Measurements from ENCODE around the gene MYO3A. TPM values are rescaled to one million over a fixed set of nuclear protein-coding genes. Genes with fewer than 3 reads are reported as not detected.

The MYO3A gene
- total RNA-seq, 1 experiment from 2014 or later, result not detected

DNA sequence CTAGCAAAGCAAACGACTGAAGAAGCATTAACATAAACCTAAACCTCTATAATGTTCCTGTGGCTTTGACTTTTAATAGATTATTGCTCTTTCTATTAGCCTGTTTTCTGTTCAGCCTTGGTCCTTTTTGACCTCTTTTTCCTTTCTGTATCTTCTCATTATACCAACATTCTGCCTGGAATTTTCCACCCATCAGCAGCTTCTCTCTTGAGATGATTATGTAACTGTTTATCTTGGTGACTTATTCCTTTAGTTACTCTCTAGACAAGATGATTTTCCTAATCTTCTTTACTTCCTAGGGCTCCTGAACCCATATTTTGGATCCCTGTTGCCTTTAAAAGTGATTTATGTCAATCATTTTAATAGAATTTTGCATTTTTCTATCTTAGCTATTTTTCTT lies 81.1 kb downstream of the MYO3A start:
- CTCF ChIA-PET, result no interaction called here
- H3K36me3 ChIP-seq (ENCODE audit: control insufficient read depth in 1 of 2, insufficient read depth in 2 of 2, low read length in 2 of 2), result no peaks in the 10 kb centered on the region
- no peak for DNase-seq (ENCODE audit: low read depth, low spot score)
- H3K27me3 ChIP-seq (ENCODE audit: insufficient read depth, low read length), result no peaks in the 10 kb centered on the region; the same call in none of the 2 replicates
- H3K4me2 ChIP-seq (ENCODE audit: low read length), result no peak overlapping the region
- H3K4me3 ChIP-seq (replicated peaks in 1 of 2; ENCODE audit: low read depth in 1 of 2, low read length in 2 of 2), result no peak overlapping the region
- H3K27ac ChIP-seq (ENCODE audit: low read depth, low read length), result no peak overlapping the region
- RAD21 ChIA-PET (ENCODE audit: low non-redundant PET in 1 of 2, low total read pairs in 2 of 2, uncharacterized antibody in 2 of 2, unreplicated experiment in 2 of 2), result no interaction called here
- no peaks in the 10 kb centered on the region for H4K20me1 ChIP-seq (ENCODE audit: insufficient read depth)
- POLR2A ChIA-PET, result no interaction called here
- TF ChIP-seq EZH2phosphoT487 (IDR thresholded peaks at IDR 0.05; ENCODE audit: borderline replicate concordance) (no peak), YY1 (IDR thresholded peaks at IDR 0.05; ENCODE audit: extremely low read depth, insufficient replicate concordance, low read depth, low read length) (no peak), ZBTB33 (IDR thresholded peaks at IDR 0.05; ENCODE audit: extremely low read depth, insufficient replicate concordance, low read length) (no peak), CBX3 (IDR thresholded peaks at IDR 0.05; ENCODE audit: low read depth) (no peak)
- TF ChIP-seq, protein P1, sequence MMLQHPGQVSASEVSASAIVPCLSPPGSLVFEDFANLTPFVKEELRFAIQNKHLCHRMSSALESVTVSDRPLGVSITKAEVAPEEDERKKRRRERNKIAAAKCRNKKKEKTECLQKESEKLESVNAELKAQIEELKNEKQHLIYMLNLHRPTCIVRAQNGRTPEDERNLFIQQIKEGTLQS (IDR thresholded peaks at IDR 0.05), result no peak
- no peaks in the 10 kb centered on the region for H3K9me3 ChIP-seq (ENCODE audit: control insufficient read depth in 1 of 2, insufficient read depth in 1 of 2, low read depth in 1 of 2, low read length in 2 of 2)
- no peaks in the 10 kb centered on the region for H3K79me2 ChIP-seq (ENCODE audit: insufficient read depth, low read length)
- no peak overlapping the region for H2AFZ ChIP-seq (ENCODE audit: low read depth, low read length, poor library complexity, severe bottlenecking)
- no peaks in the 10 kb centered on the region for H3K9me2 ChIP-seq (ENCODE audit: insufficient read depth)
- intact Hi-C loops (cut with micrococcal nuclease), result no loop called here
- ATAC-seq, result no peak
- H3K4me1 ChIP-seq (ENCODE audit: control insufficient read depth in 1 of 2, insufficient read depth in 2 of 2, low read length in 2 of 2), result no peaks in the 10 kb centered on the region
- no peak overlapping the region for H3K9ac ChIP-seq (ENCODE audit: low read length)
- BruUV-seq (replicated peaks), result no TSS peak

DNA sequence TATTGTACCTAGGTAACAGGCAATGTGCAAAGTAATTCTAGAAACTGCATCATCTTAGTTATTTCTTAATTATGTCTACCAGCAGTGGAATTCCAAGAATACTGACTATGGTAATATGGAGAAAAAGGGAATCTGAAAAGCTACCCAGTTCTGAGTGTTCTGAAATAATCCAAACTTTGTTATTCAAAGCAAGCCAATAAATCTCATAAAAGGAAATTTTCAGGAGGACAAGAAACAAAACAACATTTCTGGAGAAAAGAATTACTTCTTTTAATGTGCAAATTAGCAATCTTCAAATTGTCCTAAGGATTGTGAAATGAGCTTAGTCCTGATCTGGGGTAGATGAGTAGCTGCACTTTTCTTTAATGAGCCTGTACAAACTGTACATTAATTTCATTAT lies 88.8 kb downstream of the MYO3A start:
- H3K27me3 ChIP-seq (ENCODE audit: insufficient read depth, low read length), result peaks cover 12% of the 10 kb centered on the region; the same call in 1 of the 2 replicates
- H3K4me1 ChIP-seq (ENCODE audit: control insufficient read depth in 1 of 2, insufficient read depth in 2 of 2, low read length in 2 of 2), result no peaks in the 10 kb centered on the region
- ChIA-PET POLR2A (no interaction called here), RAD21 (ENCODE audit: low non-redundant PET in 1 of 2, low total read pairs in 2 of 2, uncharacterized antibody in 2 of 2, unreplicated experiment in 2 of 2) (no interaction called here), CTCF (no interaction called here)
- no peak overlapping the region for H3K27ac ChIP-seq (ENCODE audit: low read depth, low read length)
- H3K36me3 ChIP-seq (ENCODE audit: control insufficient read depth in 1 of 2, insufficient read depth in 2 of 2, low read length in 2 of 2), result no peaks in the 10 kb centered on the region
- H3K9me3 ChIP-seq (ENCODE audit: control insufficient read depth in 1 of 2, insufficient read depth in 1 of 2, low read depth in 1 of 2, low read length in 2 of 2), result no peaks in the 10 kb centered on the region
- H4K20me1 ChIP-seq (ENCODE audit: insufficient read depth), result no peaks in the 10 kb centered on the region
- H3K79me2 ChIP-seq (ENCODE audit: insufficient read depth, low read length), result no peaks in the 10 kb centered on the region
- no TSS peak for BruUV-seq (replicated peaks)
- intact Hi-C loops (cut with micrococcal nuclease), result loop anchor here (5.0 kb wide), 1 partner anchor 711 kb away; no protein-coding TSS in a partner anchor
- H3K4me3 ChIP-seq (replicated peaks in 1 of 2; ENCODE audit: low read depth in 1 of 2, low read length in 2 of 2), result no peak overlapping the region
- H3K4me2 ChIP-seq (ENCODE audit: low read length), result no peak overlapping the region
- H3K9ac ChIP-seq (ENCODE audit: low read length), result no peak overlapping the region
- no peak overlapping the region for H2AFZ ChIP-seq (ENCODE audit: low read depth, low read length, poor library complexity, severe bottlenecking)
- no peaks in the 10 kb centered on the region for H3K9me2 ChIP-seq (ENCODE audit: insufficient read depth)
- TF ChIP-seq TCF7L2 (IDR thresholded peaks at IDR 0.05; ENCODE audit: borderline replicate concordance, extremely low read depth, insufficient read depth, insufficient read length) (no peak), POLR2AphosphoS5 (IDR thresholded peaks at IDR 0.05; ENCODE audit: low read depth, low read length) (no peak), RAD21 (IDR thresholded peaks at IDR 0.05; ENCODE audit: low read depth) (no peak), CTCF (IDR thresholded peaks at IDR 0.05 in 2 of 3, conservative IDR thresholded peaks at IDR 0.05 in 1 of 3; ENCODE audit: borderline replicate concordance in 1 of 3, insufficient read depth in 1 of 3, low read depth in 2 of 3, low read length in 2 of 3) (no peak), ZBTB33 (IDR thresholded peaks at IDR 0.05; ENCODE audit: extremely low read depth, insufficient replicate concordance, low read length) (no peak), CEBPB (IDR thresholded peaks at IDR 0.05; ENCODE audit: low read depth) (no peak), ZNF274 (IDR thresholded peaks at IDR 0.05; ENCODE audit: low read depth, low read length) (no peak), POLR2A (IDR thresholded peaks at IDR 0.05; ENCODE audit: borderline replicate concordance, extremely low read depth, insufficient read depth, insufficient read length) (no peak)
- TF ChIP-seq, protein P2, sequence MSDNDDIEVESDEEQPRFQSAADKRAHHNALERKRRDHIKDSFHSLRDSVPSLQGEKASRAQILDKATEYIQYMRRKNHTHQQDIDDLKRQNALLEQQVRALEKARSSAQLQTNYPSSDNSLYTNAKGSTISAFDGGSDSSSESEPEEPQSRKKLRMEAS (IDR thresholded peaks at IDR 0.05), result no peak
- DNase-seq (ENCODE audit: low read depth, low spot score), result no peak
- no peak for ATAC-seq

Measured in HCT116 (cell line).